Iris pigment epithelial cell (primary cell): ENCODE data around the gene SLC19A1.

Source experiments
- DNase-seq: peaks from one replicate; pipeline ENCODE4 v3.0.0-alpha.2; 2011; ENCODE audit warnings: low read depth

The SLC19A1 gene

GRCh38 chr21:45558044-45558721 is 15.9 kb upstream of the SLC19A1 start:
- DNase-seq = no peak

GRCh38 chr21:45557616-45558043 is 15.4 kb upstream of the SLC19A1 start:
- no peak for DNase-seq

DNA sequence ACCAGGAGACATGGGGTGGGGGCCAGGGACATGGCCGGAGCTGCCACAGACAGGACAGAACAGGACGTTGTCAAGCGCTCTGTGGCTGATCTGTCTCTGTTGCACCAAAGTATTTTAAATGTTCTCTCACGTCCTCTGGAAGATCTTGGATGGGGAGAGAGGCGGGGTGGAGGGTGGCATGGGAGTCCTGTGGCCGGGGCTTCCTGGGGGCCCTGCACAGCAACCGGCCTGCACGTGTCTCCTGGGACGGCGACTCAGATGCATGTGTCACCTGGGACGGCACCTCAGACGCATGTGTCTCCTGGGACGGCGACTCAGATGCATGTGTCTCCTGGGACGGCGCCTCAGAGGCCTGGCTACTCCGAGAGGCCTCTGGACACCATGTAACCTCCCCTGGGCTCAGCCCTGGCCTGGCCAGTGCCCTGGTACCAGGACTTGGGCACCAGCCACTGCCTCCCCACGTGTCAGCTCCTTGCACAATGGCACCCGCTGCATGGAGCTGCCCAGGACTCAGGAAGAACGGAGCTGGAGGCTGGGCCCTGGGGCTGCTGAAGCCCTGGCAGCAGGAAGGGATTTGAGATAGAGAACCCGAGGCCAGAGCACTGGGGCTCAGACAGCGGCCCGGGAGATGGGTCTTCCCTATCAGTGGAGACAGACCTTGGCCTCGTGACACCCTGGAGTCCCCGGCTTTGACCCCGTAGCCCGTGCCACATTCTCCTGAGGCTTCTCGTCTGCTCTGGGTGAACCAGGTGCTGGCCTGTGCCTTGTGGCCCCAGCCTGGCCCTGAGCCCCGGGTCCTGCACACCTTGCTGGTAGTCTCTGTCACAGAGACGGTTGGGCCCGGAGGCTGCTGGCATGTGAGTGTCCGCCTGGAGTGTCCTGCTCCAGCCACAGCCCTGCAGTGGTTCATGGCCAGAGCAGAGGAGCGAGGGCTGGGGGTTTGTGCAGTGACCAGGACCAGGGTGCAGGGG is 14.7 kb upstream of the SLC19A1 start:
- DNase-seq = peak; percentile 12

- no peak for DNase-seq
Measured at GRCh38 chr21:45556302-45556644, 14.0 kb upstream of the SLC19A1 start.

- peak; percentile 50 for DNase-seq
Measured at GRCh38 chr21:45555557-45556301, 13.5 kb upstream of the SLC19A1 start.

DNA sequence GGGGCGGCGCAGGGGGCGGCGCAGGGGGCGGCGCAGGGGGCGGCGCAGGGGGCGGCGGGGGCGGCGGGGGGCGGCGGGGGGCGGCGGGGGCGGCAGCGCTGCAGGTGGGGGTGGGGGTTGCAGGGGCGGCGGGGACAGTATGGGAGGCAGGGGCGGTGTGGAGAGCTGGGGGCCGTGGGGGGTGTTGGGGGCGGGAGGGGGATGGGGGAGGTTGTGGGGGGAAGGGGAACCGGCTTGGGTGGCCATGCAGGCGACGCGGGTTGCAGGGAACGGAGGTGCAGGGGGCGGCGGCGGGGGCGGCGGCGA is 13.0 kb upstream of the SLC19A1 start:
- DNase-seq = no peak

DNA sequence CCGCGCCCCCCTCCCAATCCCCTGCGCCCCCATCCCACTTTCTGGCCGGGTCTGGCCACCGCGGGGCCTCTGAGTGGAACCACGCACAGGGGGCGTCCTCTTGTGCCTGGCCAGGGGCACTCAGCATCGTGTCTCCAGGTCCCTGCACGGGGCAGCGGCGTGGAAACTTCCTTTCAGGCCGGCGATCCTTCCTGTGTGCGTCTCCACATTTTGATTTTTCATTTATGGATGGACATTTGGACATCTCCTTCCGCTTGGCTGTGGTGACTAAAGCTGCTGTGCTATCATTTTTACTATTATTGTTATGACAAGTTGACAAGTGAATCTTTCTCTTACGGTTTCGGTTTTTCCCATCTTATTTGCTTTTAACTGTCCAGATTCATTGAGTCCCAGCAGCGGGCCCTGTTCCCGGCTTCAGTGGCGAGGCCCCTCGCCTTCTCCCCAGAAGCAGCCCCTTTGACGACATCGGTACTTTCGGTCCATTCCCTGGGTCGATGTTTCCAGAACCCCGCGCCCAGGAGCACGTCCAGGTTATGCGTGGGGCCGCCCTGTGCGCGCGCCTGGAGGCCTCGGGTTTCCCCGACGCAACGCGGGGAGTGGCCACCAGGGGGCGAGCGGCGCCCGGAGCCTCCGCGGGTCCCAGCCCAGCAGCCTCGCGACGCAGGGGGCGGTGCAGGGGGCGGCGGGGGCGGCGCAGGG is 12.4 kb upstream of the SLC19A1 start:
- DNase-seq = peak; percentile 62

DNA sequence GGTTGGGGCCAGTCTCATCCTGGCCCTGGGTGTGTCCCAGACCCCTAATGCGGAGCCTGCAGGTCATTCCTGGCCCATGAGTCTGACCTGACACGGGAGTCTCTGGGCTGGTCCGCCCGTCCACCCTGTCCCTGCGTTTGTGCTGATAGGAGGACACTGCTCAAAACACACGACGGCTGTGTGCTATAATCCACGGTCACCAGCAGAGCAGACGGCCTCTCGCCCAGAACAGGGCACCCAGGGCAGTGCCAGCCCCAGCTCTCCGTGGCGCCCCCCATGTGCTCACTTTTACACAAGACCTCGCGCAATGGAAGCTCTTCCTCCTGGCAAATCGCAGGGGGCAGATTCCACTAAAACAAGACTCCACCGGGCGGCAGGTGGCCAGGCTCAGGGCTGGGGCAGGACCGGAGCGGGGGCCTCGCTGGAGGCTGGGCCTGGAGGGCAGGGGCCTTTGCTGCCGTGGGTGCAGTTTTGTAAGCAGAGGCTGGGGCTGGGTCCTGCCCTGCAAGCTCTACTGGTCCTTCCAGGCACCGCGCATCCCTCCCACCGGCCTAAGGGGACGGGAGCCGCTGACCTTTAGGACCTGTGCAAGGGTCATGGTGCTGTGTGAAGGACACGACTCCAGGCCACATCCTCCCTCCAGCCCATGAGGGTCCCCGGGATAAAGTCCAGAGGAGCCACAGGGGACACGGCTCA is 10.6 kb upstream of the SLC19A1 start:
- DNase-seq = no peak

GRCh38 chr21:45551783-45552695 is 9.8 kb upstream of the SLC19A1 start:
- DNase-seq = no peak

DNA sequence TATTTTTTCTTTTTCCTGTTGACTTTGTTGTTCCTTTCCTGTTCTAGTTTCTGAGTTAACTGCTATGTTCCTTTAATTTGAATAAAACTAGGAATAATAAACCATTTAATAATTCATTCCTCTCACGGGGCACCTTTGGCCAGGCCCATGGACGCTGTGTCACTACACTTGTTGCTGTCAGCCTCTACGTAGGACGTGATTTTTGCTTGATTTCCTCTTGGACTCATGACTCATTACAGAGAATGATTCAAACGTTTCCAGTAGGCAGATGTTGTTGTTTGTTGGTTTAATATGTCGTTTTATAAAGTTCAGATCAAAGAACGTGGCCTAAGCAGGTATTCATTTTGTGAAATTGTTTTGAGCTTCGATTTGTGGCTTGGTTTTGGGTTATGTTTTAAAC is 9.1 kb upstream of the SLC19A1 start:
- peak; percentile 88 for DNase-seq

GRCh38 chr21:45550522-45551210 is 8.4 kb upstream of the SLC19A1 start:
- peak; percentile 13 for DNase-seq

DNA sequence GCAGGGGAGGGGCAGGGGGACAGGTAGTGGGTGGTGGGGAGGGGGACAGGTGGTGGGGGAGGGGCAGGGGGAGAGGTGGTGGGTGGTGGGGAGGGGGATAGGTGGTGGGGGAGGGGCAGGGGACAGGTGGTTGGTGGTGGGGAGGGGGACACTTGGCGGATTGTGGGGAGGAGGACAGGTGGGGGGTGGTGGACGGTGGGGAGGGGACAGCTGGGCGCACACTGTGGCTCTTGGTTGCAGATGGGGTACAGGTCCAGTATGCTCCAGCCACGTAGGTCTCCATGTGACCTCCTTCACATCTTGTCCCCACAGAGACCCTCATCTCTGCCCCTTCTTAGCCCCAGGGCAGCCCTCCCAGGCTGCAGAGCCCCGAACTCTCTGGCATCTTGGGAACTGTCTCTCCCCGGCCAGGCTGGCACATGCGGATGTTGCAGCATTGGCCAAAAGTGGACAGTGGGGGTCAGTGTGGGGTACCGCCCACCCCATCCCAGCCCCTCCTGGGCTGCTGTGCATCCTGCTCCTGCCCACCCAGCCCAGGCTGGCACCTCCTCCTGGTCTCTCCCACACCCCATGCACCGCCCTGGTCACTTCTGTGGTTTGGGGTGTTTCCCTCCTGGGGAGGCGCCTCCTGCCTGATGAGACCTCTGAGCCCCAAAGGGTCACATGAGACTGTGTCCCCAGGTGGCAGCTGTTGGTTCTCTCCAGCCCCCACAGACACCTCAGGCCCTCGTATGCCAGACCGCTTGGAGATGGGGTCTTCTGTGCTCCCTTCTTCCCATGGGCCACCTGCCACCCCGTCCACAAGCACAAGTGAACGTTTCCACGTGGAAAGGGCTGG is 7.6 kb upstream of the SLC19A1 start:
- no peak for DNase-seq

GRCh38 chr21:45548711-45549491 is 6.7 kb upstream of the SLC19A1 start:
- no peak for DNase-seq

- DNase-seq = no peak
Measured at GRCh38 chr21:45547545-45547900, 5.3 kb upstream of the SLC19A1 start.

DNA sequence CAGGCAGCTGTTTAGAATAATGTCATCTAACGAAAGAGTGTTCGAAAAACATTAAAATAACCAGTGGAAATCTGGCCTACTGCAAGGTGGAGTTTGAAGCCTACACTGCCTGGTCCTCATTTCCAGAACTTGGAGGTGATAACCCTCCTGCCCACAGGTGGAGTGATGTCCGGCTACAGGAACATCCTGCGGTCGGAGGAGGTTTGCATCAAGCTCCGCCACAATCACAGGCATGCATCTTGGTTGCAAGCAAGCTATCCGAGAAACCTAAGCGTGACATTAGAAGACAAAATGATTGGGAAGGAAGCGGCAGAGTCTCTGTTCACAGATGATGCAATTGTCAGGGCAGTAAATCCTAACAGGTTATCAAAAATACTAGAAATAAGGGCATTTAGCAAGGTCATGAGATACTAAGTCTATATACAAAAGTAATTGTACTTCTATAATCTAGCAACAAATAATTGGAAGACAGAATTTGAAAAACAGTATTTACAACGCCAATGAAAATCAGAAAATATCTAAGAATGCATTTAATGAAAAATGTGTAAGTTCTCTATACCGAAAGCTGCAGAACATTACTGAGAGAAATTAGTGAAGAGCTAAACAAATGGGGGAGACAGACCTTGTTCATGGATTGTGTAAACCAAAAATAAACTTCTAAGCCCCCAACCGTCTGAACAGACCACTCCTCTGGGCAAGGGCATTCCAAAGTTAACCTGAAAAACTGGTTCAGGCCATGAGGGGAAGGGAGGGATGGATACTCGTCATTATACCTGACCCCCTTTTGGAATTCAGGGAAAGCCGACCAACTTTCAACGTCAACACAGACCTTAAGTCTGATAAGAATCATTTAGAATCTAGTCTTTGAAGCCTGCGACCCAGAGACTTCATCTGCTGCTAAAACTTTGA is 4.7 kb upstream of the SLC19A1 start:
- no peak for DNase-seq

DNA sequence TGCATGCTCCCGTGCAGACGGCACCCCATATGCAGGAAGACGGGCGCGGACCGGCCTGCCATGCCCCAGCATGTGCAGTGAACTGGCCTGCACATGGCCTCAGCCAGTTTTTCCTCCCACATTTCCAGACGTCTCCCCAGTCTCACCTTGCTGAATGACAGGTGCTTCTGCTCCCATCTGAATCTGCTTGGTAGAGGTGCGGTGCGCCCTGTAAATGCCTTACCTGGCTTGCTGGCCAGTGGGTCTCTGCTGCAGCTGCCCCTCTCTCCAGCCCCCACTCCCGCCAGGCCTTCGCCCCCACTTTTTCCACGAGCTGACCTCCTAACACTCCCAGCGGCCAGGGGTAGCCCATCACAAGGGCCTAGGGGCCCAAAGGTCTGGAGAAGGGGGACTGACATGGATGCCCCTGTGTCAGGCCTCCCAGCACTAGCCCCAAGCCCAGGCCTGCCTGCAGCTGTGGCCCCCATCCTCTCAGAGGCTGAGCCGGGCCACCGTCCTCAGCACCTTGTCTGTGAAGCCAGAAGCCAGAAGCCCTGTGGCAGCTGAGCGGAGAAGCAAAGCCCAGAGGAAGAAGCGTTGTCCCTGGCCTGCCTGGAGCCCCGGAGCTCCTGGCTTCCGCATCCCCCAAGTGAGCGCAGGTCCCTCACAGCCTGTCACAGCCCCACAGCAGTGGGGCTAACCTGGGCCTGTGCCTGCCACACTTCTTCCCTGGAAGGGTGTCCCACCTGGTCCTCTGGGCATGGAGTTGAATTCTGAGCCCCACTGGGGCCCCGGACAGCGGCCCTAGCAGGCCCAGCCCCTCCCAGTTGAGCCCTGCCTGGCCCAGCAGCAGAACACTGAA is 3.7 kb upstream of the SLC19A1 start:
- DNase-seq = no peak
